K562 (cell line): ENCODE measurements around the gene FADS1. TPM values are rescaled to one million over a fixed set of nuclear protein-coding genes. Genes with fewer than 3 reads are reported as not detected.

ENCODE experiments used
- ATAC-seq: fragments of 200-7000 bp; cut with Tn5 transposase; 3 replicates; pipeline ENCODE4 v1.9.1; 2020; ENCODE audit warnings: moderate library complexity
- BruUV-seq: library from RNA; stranded (reverse); fragments of 400-500 nt; replicated peaks from 2 replicates; lab custom pipeline; 2021; lab: Mats Ljungman, UMichigan
- CTCF ChIA-PET: fragments of 300-600 bp; formaldehyde crosslinking; extraction: SDS; loops from one replicate; lab custom pipeline; 2021; ENCODE audit warnings: low intra/inter-chr PET ratio; lab: Yijun Ruan, JAX
- POLR2A ChIA-PET: fragments of 300-600, 350-650 bp; sonication (Branson Sonifier 250); formaldehyde crosslinking; extraction: SDS; loops from one replicate; lab custom pipeline; 2021; ENCODE audit warnings: antibody characterized with exemption, inconsistent platforms; lab: Yijun Ruan, JAX
- DNase-seq, 4 experiments: peaks; one replicate each; pipeline versions ENCODE4 v3.0.0 to v3.0.0-alpha.2; 2011 to 2018; ENCODE audit warnings: low spot score in 3 of 4, mixed read lengths in 3 of 4; ENCODE audit errors: extremely low read depth in 1 of 4
- FAIRE-seq: peaks from 2 replicates; lab custom pipeline; 2011; peaks lifted over from hg19 to GRCh38; lab: Jason Lieb, UNC
- H2AFZ ChIP-seq: 2 replicates; pipeline ENCODE4 v1.6.0; 2011; ENCODE audit warnings: low read depth, low read length, control low read depth, inconsistent platforms
- H3K27ac ChIP-seq: fragments of 200-600 bp; 3 replicates; pipeline ENCODE4 v1.8.0; 2011; ENCODE audit warnings: low read depth, mild to moderate bottlenecking, control low read depth, inconsistent platforms, low read length, moderate library complexity, mixed read lengths; ENCODE audit errors: extremely low read depth
- H3K27me3 ChIP-seq, 2 experiments: fragments of 300-600 bp in 1 of 2; 2 replicates in 1 of 2; 3 replicates in 1 of 2; pipeline versions ENCODE4 v1.6.0 to v1.8.0; 2011; ENCODE audit warnings: inconsistent platforms in 2 of 2, low read length in 2 of 2, mild to moderate bottlenecking in 1 of 2, mixed read lengths in 1 of 2, moderate library complexity in 1 of 2; ENCODE audit not compliant: control insufficient read depth in 2 of 2, insufficient read depth in 2 of 2
- H3K36me3 ChIP-seq: fragments of 300-600 bp; 3 replicates; pipeline ENCODE4 v1.8.0; 2011; ENCODE audit warnings: mild to moderate bottlenecking, low read length, inconsistent platforms; ENCODE audit not compliant: control insufficient read depth, insufficient read depth
- H3K4me1 ChIP-seq, 2 experiments: fragments of 200-600 bp in 1 of 2; replicated peaks in 1 of 2; 2 replicates in 1 of 2; 3 replicates in 1 of 2; pipeline versions ENCODE4 v1.5.1 to v1.8.0; 2011; ENCODE audit warnings: inconsistent platforms in 2 of 2, low read length in 2 of 2, mild to moderate bottlenecking in 1 of 2, mixed read lengths in 1 of 2, moderate library complexity in 1 of 2; ENCODE audit not compliant: control insufficient read depth in 2 of 2, insufficient read depth in 2 of 2
- H3K4me2 ChIP-seq: 2 replicates; pipeline ENCODE4 v1.6.1; 2011; ENCODE audit warnings: low read length, control low read depth, inconsistent platforms, mixed read lengths; ENCODE audit not compliant: insufficient read depth
- H3K4me3 ChIP-seq: fragments of 200-600 bp; sonication (generic), shearing (Covaris generic); 2 replicates; pipeline ENCODE4 v1.5.1; 2016; ENCODE audit warnings: control low read depth, inconsistent platforms
- H3K79me2 ChIP-seq: fragments of 200-600 bp; 3 replicates; pipeline ENCODE4 v1.8.0; 2011; ENCODE audit warnings: low read length, inconsistent platforms; ENCODE audit not compliant: control insufficient read depth, insufficient read depth
- H3K9ac ChIP-seq, 2 experiments: 2 replicates each; pipeline versions ENCODE4 v1.6.0 to v1.6.1; 2011; ENCODE audit warnings: low read depth in 2 of 2, low read length in 2 of 2, control low read depth in 1 of 2, inconsistent platforms in 1 of 2, mild to moderate bottlenecking in 1 of 2, mixed read lengths in 1 of 2; ENCODE audit not compliant: insufficient read depth in 1 of 2
- H3K9me1 ChIP-seq: one replicate; pipeline ENCODE4 v1.6.0; 2011; ENCODE audit warnings: inconsistent platforms, mild to moderate bottlenecking, low read length, moderate library complexity; ENCODE audit not compliant: control insufficient read depth, insufficient read depth
- H3K9me3 ChIP-seq: replicated peaks from 2 replicates; pipeline ENCODE4 v1.5.1; 2011; ENCODE audit warnings: low read depth, low read length, inconsistent platforms; ENCODE audit not compliant: control insufficient read depth, insufficient read depth
- H4K20me1 ChIP-seq: replicated peaks from 2 replicates; pipeline ENCODE4 v1.6.1; 2011; ENCODE audit warnings: low read length, inconsistent platforms, mixed read lengths; ENCODE audit not compliant: control insufficient read depth, insufficient read depth
- ARID2 ChIP-seq: fragments of 450-650 bp; IDR thresholded peaks from 2 replicates; pipeline ENCODE4 v1.6.1; 2017; ENCODE audit warnings: antibody characterized with exemption, mild to moderate bottlenecking
- ATF7 ChIP-seq: fragments of 450-650 bp; IDR thresholded peaks from 2 replicates; pipeline ENCODE4 v1.7.1; 2014; ENCODE audit warnings: mild to moderate bottlenecking, moderate library complexity
- BACH1 ChIP-seq: fragments of 200-800 bp; sonication (Bioruptor generic); IDR thresholded peaks from 2 replicates; pipeline ENCODE4 v1.6.1; 2016; ENCODE audit warnings: missing genetic modification characterization, missing compliant biosample characterization
- BDP1 ChIP-seq: IDR thresholded peaks from 3 replicates; pipeline ENCODE4 v1.6.1; 2011; ENCODE audit not compliant: insufficient read length, insufficient read depth
- CBFA2T2 ChIP-seq: fragments of 450-650 bp; conservative IDR thresholded peaks from 2 replicates; pipeline ENCODE4 v1.6.1; 2017; ENCODE audit warnings: mild to moderate bottlenecking
- CREB1 ChIP-seq, 2 experiments: sonication (generic) in 1 of 2; formaldehyde crosslinking in 1 of 2; IDR thresholded peaks; 2 replicates each; pipeline versions ENCODE4 v1.6.1 to v1.8.0; 2012 to 2022; ENCODE audit warnings: inconsistent platforms in 1 of 2, mild to moderate bottlenecking in 1 of 2, missing genetic modification reagents in 1 of 2, moderate library complexity in 1 of 2
- NCOA1 ChIP-seq: fragments of 450-650 bp; IDR thresholded peaks from 2 replicates; pipeline ENCODE4 v1.6.1; 2016; ENCODE audit warnings: low read depth
- NFYB ChIP-seq: IDR thresholded peaks from 2 replicates; pipeline ENCODE4 v1.6.1; 2011; ENCODE audit warnings: mild to moderate bottlenecking, moderate library complexity; ENCODE audit not compliant: insufficient read length; ENCODE audit errors: extremely low read depth
- SP2 ChIP-seq: IDR thresholded peaks from 2 replicates; pipeline ENCODE4 v1.6.1; 2011; ENCODE audit warnings: mild to moderate bottlenecking, low read depth, low read length, moderate library complexity; ENCODE audit not compliant: poor library complexity, severe bottlenecking; ENCODE audit errors: extremely low read depth
- SPI1 ChIP-seq: IDR thresholded peaks from 2 replicates; pipeline ENCODE4 v1.6.1; 2011; ENCODE audit warnings: low read depth, low read length, control low read depth, borderline replicate concordance
- TAF9B ChIP-seq: fragments of 450-650 bp; IDR thresholded peaks from 2 replicates; pipeline ENCODE4 v1.6.1; 2018; ENCODE audit warnings: mild to moderate bottlenecking; ENCODE audit not compliant: partially characterized antibody
- ZNF174 ChIP-seq: fragments of 250-450 bp; sonication (Bioruptor Pico); IDR thresholded peaks from 2 replicates; pipeline ENCODE4 v1.4.0; 2020; ENCODE audit warnings: mild to moderate bottlenecking
- ZNF3 ChIP-seq: fragments of 250-450 bp; sonication (Bioruptor Pico); IDR thresholded peaks from 2 replicates; pipeline ENCODE4 v1.5.0; 2021; ENCODE audit warnings: mild to moderate bottlenecking, moderate library complexity
- WGBS: fragments of 100-300 bp; shearing (Covaris generic); methylation state at CpG from one replicate; pipeline ENCODE4 v1.1.6; 2016; ENCODE audit warnings: low coverage, mixed read lengths; ENCODE audit not compliant: insufficient coverage; ENCODE audit errors: missing lambda C conversion rate; 5-methylcytosine and 5-hydroxymethylcytosine counted together
- in situ Hi-C: fragments of 300-500 bp; cut with MboI; formaldehyde crosslinking; loops from 4 replicates; pipeline ENCODE4 v1.15.0; 2018; ENCODE audit warnings: inconsistent platforms, mixed read lengths
- intact Hi-C: fragments of 100-400 bp; cut with micrococcal nuclease; formaldehyde crosslinking; loops from 2 replicates; pipeline ENCODE4 v1.14.2; 2022
- polyA plus RNA-seq, 8 experiments: library from polyadenylated mRNA; depleted of rRNA in 4 of 8; stranded (reverse) in 5 of 8; unstranded in 3 of 8; fragments of >200 nt; fragmentation: Nextera tagmentation in 2 of 8; fragmentation: Illumina TruSeq in 1 of 8; extraction: Ambion mirVana in 2 of 8; extraction: Trizol in 1 of 8; gene quantifications; 2 replicates each; pipeline versions ENCODE4 v1.2.1 to v1.2.3, GENCODE V29; 2011 to 2014; ENCODE audit warnings: inconsistent platforms in 1 of 8, missing spikeins in 1 of 8
- total RNA-seq, 7 experiments: library from RNA; depleted of rRNA in 6 of 7; stranded (reverse); fragments of >200 nt in 6 of 7; fragmentation: Illumina TruSeq in 2 of 7; extraction: Trizol in 2 of 7; gene quantifications; 2 replicates each; pipeline versions ENCODE4 v1.2.1 to v1.2.3, GENCODE V29; 2011 to 2021; ENCODE audit warnings: low replicate concordance in 1 of 7
- TF ChIP-seq, protein P1 (sequence below): fragments of 150-350 bp; IDR thresholded peaks from 2 replicates; pipeline ENCODE4 v1.6.1; 2014; ENCODE audit warnings: low read depth, mild to moderate bottlenecking, low read length, borderline replicate concordance
- TF ChIP-seq, protein P2 (sequence below), 2 experiments: IDR thresholded peaks; 2 replicates each; pipeline ENCODE4 v1.6.1; 2011; ENCODE audit warnings: borderline replicate concordance in 1 of 2, control low read depth in 1 of 2, low read depth in 1 of 2, low read length in 1 of 2, mild to moderate bottlenecking in 1 of 2, mixed read lengths in 1 of 2, moderate library complexity in 1 of 2; ENCODE audit not compliant: insufficient read depth in 1 of 2, insufficient read length in 1 of 2, poor library complexity in 1 of 2, severe bottlenecking in 1 of 2; ENCODE audit errors: extremely low read depth in 1 of 2
- TF ChIP-seq, protein P3 (sequence below): sonication (generic); formaldehyde crosslinking; IDR thresholded peaks from 2 replicates; pipeline ENCODE4 v1.8.0; 2022; ENCODE audit warnings: mild to moderate bottlenecking, missing genetic modification reagents

The FADS1 gene
- total and polyA plus RNA-seq, 9 of the 15 experiments (the other 6 are each of a cell fraction or from before 2014, with no cell fraction given) = 110 to 864 (median 364) TPM

DNA sequence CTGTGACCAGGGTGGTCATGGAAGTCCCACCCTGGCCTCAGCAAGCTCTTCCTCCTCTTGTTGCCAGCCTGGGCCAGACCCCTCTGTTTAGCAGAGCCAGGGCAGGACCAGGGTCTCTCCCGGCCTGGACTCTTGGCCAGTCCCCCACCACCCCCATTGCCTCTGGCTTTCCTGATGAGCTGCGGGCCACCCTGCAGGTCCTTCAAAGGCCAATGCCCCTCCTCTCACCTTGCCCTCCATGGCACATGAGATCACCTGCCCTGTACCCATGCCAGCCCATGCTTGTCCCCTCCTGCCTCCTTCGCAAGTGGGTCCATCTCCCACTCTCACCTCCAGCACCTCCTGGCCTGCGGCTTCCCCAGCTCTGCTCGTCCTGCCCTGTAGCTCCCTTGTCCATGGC lies 21.7 kb upstream of the FADS1 start:
- Histone ChIP-seq H3K4me3 (no peak overlapping the region), H3K27me3 (no peaks in the 10 kb centered on the region), H3K9me3 (no peaks in the 10 kb centered on the region), H3K9ac (peak overlapping the region in 1 of 2 experiments; percentile 81; a peak in 2 of 4 replicates), H3K9me1 (peaks cover 14% of the 10 kb centered on the region), H3K79me2 (peaks cover 31% of the 10 kb centered on the region; the same call in 2 of the 3 replicates), H4K20me1 (no peaks in the 10 kb centered on the region), H3K27ac (peak overlapping the region; percentile 19; the same call in 1 of the 3 replicates), H2AFZ (no peak overlapping the region), H3K4me1 (peaks cover 77 to 80% of the 10 kb centered on the region in 2 experiments), H3K36me3 (peaks cover 18% of the 10 kb centered on the region), H3K4me2 (no peak overlapping the region)
- ChIA-PET CTCF (no interaction called here), POLR2A (interaction anchor here (0.6 kb wide), 1 partner anchor 18 kb away, joined by 3 read pairs; no protein-coding TSS in a partner anchor)
- BruUV-seq = no TSS peak
- WGBS = 95% methylated on average over 5 of the region's 5 CpGs
- in situ Hi-C loops = no loop called here
- FAIRE-seq (no peak), DNase-seq (no peak), ATAC-seq (no peak)
- intact Hi-C loops = no loop called here
- TF ChIP-seq, protein P1, sequence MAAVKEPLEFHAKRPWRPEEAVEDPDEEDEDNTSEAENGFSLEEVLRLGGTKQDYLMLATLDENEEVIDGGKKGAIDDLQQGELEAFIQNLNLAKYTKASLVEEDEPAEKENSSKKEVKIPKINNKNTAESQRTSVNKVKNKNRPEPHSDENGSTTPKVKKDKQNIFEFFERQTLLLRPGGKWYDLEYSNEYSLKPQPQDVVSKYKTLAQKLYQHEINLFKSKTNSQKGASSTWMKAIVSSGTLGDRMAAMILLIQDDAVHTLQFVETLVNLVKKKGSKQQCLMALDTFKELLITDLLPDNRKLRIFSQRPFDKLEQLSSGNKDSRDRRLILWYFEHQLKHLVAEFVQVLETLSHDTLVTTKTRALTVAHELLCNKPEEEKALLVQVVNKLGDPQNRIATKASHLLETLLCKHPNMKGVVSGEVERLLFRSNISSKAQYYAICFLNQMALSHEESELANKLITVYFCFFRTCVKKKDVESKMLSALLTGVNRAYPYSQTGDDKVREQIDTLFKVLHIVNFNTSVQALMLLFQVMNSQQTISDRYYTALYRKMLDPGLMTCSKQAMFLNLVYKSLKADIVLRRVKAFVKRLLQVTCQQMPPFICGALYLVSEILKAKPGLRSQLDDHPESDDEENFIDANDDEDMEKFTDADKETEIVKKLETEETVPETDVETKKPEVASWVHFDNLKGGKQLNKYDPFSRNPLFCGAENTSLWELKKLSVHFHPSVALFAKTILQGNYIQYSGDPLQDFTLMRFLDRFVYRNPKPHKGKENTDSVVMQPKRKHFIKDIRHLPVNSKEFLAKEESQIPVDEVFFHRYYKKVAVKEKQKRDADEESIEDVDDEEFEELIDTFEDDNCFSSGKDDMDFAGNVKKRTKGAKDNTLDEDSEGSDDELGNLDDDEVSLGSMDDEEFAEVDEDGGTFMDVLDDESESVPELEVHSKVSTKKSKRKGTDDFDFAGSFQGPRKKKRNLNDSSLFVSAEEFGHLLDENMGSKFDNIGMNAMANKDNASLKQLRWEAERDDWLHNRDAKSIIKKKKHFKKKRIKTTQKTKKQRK = no peak
- TF ChIP-seq, protein P2, sequence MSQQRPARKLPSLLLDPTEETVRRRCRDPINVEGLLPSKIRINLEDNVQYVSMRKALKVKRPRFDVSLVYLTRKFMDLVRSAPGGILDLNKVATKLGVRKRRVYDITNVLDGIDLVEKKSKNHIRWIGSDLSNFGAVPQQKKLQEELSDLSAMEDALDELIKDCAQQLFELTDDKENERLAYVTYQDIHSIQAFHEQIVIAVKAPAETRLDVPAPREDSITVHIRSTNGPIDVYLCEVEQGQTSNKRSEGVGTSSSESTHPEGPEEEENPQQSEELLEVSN (IDR thresholded peaks at IDR 0.05; ENCODE audit: borderline replicate concordance in 1 of 2, extremely low read depth in 1 of 2, insufficient read depth in 1 of 2, insufficient read length in 1 of 2, low read depth in 1 of 2, low read length in 1 of 2, poor library complexity in 1 of 2, severe bottlenecking in 1 of 2) = no peak
- no peak for TF ChIP-seq ARID2
- no peak for TF ChIP-seq NCOA1
- no peak for TF ChIP-seq ATF7
- TF ChIP-seq ZNF3 (CRISPR knock-in tag) = no peak
- no peak for TF ChIP-seq NFYB
- no peak for TF ChIP-seq TAF9B
- TF ChIP-seq, protein P3, sequence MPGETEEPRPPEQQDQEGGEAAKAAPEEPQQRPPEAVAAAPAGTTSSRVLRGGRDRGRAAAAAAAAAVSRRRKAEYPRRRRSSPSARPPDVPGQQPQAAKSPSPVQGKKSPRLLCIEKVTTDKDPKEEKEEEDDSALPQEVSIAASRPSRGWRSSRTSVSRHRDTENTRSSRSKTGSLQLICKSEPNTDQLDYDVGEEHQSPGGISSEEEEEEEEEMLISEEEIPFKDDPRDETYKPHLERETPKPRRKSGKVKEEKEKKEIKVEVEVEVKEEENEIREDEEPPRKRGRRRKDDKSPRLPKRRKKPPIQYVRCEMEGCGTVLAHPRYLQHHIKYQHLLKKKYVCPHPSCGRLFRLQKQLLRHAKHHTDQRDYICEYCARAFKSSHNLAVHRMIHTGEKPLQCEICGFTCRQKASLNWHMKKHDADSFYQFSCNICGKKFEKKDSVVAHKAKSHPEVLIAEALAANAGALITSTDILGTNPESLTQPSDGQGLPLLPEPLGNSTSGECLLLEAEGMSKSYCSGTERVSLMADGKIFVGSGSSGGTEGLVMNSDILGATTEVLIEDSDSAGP (CRISPR knock-in tag) = no peak
- no peak for TF ChIP-seq CREB1 (IDR thresholded peaks at IDR 0.05)
- TF ChIP-seq CREB1 (CRISPR knock-in tag; IDR thresholded peaks at IDR 0.05) = no peak
- no peak for TF ChIP-seq ZNF174 (CRISPR knock-in tag)
- TF ChIP-seq BDP1 = no peak
- TF ChIP-seq SPI1 = no peak
- TF ChIP-seq SP2 = no peak
- no peak for TF ChIP-seq CBFA2T2
- TF ChIP-seq BACH1 (tag) = no peak
